ENCODE results near the gene TNFRSF6B.

The TNFRSF6B gene

DNA sequence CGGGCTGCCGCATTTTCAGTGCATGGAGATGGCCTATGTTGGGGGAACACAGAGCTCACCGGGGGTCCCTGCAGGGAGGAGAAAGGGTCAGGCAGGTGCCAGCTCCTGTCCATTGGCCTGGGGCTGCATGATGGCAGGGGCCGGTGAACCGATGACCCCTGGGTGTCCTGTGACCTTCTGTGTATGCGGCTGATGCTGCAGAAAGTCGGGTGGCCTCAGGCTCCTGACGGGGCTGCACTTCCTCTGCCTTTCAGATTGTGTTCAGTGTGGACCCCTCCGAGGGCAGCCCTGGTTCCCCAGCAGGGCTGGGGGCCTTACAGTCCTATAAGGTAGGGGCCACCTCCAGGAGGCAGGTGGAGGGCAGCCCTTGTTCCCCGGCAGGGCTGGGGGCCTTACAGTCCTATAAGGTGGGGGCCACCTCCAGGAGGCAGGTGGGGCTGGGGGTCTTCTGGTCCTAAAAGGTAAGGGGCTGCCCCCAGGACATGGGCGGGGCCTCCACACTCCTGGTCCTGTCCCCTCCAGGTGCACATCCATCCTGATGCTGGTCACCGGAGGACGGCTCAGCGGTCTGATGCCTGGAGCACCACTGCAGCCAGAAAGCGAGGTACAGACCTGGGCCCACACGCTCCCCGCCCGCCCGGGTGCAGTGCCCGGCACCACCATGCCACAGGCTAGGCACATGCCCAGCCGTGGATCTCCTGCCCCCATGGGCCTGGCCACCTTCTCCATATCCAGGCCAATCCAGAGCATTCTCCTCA is 11.0 kb upstream of the TNFRSF6B start:
- TF ChIP-seq CTCF (IDR thresholded peaks at IDR 0.05) = no peak

GRCh38 chr20:63686094-63686491 is 10.4 kb upstream of the TNFRSF6B start:
- TF ChIP-seq CTCF (IDR thresholded peaks at IDR 0.05) = no peak

DNA sequence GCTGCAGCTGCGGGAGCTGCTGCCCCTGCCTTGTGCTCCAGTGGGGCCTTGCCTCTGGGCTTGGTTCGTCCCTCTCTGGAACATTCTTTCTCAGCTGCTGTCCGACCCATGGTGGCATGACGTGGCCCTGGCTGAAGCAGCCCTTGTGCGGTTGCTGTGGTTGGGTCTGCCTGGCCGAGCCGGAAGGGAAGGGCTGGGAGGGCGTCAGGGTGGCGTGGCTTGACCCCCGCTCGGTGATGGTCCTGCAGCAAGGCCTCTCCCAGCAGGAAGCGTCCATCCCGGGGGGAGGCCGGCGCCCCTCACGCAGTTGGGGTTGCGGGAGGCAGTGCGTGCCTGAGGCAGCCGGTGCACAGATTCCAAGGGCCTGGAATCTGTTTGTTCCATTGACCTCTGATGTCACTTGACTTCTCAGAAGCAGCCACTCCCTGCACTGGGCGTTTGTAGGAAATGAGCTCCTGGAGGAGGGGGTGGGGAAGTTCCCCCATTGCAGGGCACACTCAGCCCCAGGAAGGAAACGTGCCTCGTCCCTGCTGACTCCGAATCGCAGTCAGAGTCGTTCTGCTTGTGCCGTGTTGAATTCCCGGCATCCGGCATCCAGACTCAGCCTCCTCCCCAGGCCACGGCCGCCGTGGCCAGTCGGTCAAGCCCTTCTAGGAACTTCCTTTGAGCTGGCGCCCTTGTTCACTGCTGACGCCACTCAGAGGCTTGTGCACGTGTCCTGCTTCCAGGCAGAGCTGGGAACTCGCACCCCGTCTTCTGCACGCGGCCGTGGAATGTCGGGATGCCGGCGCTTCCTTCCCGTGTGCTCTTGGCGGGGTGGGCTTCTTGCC is 9.7 kb upstream of the TNFRSF6B start:
- no peak for TF ChIP-seq CTCF (IDR thresholded peaks at IDR 0.05)

- no peak for TF ChIP-seq CTCF (IDR thresholded peaks at IDR 0.05)
Observed at GRCh38 chr20:63687419-63688178, 8.9 kb upstream of the TNFRSF6B start.

GRCh38 chr20:63688228-63689045 is 8.0 kb upstream of the TNFRSF6B start:
- no peak for TF ChIP-seq CTCF (IDR thresholded peaks at IDR 0.05)

- no peak for TF ChIP-seq CTCF (IDR thresholded peaks at IDR 0.05)
Observed at GRCh38 chr20:63689046-63690002, 7.1 kb upstream of the TNFRSF6B start.

Measured in LNCAP (cell line).